ENCODE measurements around the gene SLC6A8.

The SLC6A8 gene

GRCh38 chrX:153648358-153649177 is 39.2 kb upstream of the SLC6A8 start:
- DNase-seq: no peak

DNA sequence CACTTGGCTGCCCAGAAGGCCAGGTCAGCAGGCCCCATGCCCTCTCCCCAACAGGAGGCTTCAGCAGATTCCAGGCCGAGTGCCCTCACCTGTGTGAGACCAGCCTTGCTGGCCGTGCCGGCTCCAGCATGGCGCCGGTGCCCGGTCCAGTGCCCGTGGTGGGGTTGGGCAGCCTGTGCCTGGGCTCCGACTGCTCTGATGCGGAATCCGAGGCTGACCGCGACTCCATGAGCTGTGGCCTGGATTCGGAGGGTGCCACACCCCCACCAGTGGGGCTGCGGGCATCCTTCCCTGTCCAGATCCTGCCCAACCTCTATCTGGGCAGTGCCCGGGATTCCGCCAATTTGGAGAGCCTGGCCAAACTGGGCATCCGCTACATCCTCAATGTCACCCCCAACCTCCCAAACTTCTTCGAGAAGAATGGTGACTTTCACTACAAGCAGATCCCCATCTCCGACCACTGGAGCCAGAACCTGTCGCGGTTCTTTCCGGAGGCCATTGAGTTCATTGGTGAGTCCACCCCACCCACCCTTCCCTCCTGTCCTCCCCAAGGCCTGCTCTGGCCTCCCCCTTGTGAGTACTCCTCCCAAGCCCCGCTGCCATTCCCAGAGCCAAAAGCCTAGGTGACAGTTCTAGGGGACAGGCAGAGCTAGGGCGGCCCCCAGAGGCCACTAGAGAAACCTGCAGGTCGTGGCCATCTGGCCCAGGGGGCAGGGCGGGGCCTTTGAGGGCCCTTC is 38.4 kb upstream of the SLC6A8 start:
- peak; percentile 18 for DNase-seq

- DNase-seq: no peak
These were observed 37.6 kb upstream of the SLC6A8 start for GRCh38 chrX:153649915-153650782.

DNA sequence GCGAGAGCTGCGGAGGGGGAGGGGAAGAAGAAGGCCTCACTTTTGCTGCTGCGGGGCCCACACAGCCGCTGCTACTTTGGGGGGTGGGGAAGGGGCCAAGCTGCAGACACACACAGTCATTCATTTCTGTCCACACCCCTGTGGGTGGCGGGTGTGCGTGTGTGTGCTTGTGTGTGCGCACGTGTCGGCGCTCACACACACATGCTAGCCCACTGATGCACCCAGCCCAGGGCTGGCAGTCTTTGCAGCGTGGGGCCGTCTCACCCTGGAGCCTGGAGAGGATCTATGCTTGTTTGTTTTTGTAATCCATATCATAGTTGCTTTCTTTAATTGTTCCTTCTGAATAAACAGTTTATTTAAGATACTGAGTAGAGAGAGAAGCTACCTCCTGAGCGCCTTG is 36.8 kb upstream of the SLC6A8 start:
- DNase-seq: no peak

- peak; percentile 16 for DNase-seq
These were observed 36.1 kb upstream of the SLC6A8 start for GRCh38 chrX:153651540-153652079.

GRCh38 chrX:153653556-153653955 is 34.2 kb upstream of the SLC6A8 start:
- no peak for DNase-seq

GRCh38 chrX:153657161-153657560 is 30.6 kb upstream of the SLC6A8 start:
- DNase-seq: no peak

DNA sequence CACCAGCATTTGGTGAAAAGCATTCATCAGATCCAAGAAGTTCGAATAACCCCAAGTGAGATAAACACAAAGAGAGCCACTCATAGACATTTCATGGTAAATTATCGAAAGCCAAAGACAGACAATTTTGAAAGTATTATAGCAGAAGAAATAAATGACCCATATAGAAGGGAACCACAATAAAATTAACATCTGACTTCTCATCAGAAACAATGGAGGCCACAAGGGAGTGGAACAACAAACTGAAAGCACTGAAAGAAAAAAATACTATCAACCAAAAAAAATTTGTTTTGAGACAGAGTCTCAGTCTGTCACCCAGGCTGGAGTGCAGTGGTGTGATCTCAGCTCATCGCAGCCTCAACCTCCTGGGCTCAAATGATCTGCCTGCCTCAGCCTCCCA is 28.5 kb upstream of the SLC6A8 start:
- no peak for DNase-seq

DNA sequence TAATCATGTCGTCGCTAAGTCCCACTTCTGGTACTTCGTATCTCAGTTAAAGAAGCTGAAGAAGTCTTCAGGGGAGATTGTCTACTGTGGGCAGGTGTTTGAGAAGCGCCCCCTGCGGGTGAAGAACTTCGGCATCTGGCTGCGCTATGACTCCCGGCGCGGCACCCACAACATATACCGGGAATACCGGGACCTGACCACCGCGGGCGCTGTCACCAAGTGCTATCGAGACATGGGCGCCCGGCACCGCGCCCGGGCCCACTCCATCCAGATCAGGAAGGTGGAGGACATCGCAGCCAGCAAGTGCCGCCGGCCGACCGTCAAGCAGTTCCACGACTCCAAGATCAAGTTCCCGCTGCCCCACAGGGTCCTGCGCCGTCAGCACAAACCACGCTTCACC is 25.5 kb upstream of the SLC6A8 start:
- no peak for DNase-seq

GRCh38 chrX:153665726-153666306 is 21.9 kb upstream of the SLC6A8 start:
- DNase-seq: no peak

DNA sequence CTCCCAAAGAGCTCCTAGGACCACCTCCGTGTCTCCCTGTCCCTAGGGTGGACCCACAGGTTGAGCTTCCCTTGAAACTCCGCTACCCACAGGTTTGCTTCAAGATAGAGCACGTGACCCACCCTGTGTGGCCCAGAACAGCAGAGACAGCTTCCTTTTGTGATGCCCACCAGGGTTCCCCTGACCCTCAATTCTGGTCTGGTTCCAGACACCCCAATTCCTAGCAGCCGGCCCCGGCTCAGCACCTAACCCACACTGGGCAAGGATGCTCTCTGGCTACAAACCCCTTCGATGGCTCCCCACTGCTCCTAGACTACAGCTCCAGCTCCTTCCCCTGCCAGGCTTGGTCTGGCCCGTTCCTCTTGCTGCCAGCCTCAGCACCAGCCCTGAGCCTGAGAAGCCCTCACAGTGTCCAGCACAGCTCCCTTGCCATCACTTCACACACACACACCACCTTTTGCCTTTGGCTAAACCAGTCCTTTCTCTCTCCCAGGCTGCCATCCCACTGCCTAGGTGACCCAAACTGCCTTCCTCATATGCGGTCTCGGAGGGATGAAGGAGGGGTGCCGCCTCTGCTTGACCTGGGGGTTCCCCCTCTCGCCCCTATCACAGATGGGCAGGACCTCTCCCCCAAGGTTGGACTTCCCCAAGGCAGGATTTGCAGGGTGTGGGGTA is 20.3 kb upstream of the SLC6A8 start:
- DNase-seq: no peak

DNA sequence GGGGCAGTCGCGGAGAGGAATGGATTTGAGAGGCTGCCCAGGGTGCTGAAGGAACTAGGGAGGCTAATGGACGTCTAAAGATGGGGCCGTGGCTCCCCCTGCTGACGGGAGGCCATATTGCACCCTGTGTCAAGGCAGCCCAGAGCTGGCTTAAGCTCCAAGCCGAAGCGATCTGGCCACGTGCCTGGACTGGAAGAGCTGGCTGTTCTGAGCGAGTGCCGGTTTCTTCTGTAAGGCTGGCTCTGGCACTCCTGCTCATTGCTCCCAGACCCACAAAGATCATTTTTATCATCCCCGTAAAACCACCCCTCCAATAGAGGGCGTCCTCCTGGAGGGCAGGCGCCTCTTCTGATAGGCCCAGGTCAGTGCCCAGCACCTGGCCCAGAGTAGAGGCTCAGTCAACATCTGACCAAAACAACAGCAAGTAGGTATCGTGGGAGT is 19.8 kb upstream of the SLC6A8 start:
- DNase-seq: peak; percentile 87

- no peak for DNase-seq
These were observed 19.1 kb upstream of the SLC6A8 start for GRCh38 chrX:153668423-153669173.

GRCh38 chrX:153669174-153669890 is 18.4 kb upstream of the SLC6A8 start:
- DNase-seq: no peak

GRCh38 chrX:153669901-153670731 is 17.6 kb upstream of the SLC6A8 start:
- DNase-seq: no peak

- no peak for DNase-seq
These were observed 16.8 kb upstream of the SLC6A8 start for GRCh38 chrX:153670748-153671588.

DNA sequence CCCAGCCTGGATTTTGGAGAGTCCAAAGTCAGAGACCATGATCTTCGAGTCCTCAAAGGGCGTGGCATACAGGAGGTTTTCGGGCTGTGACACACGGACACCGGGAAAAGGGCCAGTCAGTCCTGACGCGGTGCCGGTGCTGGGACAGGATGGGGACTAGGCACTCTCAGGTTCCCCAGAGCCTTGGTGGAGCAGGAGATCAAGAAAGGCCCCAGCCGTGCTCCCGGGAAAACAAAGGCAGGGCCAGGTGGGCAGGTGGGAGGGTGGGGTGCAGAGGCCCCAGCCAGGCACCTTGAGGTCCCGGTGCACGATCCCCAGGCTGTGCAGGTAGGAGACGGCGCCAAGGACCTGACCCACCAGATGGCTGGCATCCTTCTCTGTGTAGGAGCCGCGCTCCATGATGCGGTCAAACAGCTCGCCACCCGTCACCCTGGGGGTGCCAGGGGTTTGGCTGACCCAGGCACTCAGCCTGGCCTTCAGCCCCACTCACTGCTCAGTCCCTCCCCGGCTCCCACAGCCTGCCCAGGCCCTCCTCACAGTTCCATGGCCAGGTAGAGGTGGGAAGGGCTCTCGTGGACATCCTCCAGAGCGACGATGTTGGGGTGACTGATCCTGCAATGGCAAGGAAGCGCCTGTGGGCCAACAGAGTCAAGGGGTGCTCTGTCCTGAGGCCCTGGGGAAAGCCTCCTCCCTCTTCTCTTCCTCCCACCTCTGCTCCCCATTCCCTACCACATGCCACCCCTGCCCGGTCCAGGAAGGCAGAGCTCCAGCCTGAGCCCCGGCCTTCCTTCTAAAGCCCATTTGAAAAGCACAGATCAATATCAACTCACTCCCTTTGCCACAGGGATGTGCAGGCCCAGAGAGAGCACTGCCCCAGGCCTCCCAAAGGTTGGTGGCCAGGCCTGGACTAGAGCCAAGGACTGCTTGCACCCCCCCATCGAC is 15.9 kb upstream of the SLC6A8 start:
- DNase-seq: no peak

Measured in femur (tissue), 1 donor.